Measurements from ENCODE around the gene NR1D1.
"Not testable (repeated sequence)": the region's sequence is repeated elsewhere in the genome, so short reads cannot be mapped to it uniquely, and the experiment has no call there.

DNA sequence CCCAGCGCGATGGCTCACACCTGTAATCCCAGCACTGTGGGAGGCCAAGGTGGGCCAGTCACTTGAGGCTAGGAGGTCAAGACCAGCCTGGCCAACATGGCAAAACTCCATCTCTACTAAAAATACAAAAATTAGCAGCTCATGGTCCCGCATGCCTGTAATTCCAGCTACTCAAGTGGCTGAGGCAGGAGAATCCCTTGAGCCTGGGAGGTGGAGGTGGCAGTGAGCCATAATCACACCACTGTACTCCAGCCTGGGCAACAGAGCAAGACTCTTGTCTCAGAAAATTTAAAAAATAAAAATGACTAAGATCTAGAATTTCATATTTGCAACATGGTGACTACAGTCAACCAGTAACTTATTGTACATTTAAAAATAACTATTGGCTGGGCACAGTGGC is 42.8 kb upstream of the NR1D1 start:
- TF ChIP-seq, protein P1, sequence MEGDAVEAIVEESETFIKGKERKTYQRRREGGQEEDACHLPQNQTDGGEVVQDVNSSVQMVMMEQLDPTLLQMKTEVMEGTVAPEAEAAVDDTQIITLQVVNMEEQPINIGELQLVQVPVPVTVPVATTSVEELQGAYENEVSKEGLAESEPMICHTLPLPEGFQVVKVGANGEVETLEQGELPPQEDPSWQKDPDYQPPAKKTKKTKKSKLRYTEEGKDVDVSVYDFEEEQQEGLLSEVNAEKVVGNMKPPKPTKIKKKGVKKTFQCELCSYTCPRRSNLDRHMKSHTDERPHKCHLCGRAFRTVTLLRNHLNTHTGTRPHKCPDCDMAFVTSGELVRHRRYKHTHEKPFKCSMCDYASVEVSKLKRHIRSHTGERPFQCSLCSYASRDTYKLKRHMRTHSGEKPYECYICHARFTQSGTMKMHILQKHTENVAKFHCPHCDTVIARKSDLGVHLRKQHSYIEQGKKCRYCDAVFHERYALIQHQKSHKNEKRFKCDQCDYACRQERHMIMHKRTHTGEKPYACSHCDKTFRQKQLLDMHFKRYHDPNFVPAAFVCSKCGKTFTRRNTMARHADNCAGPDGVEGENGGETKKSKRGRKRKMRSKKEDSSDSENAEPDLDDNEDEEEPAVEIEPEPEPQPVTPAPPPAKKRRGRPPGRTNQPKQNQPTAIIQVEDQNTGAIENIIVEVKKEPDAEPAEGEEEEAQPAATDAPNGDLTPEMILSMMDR (optimal IDR thresholded peaks at IDR 0.05 in 1 of 3, IDR thresholded peaks at IDR 0.05 in 1 of 3, conservative IDR thresholded peaks at IDR 0.05 in 1 of 3; ENCODE audit: extremely low read depth in 1 of 3, insufficient read depth in 2 of 3, low read length in 3 of 3), result not testable (repeated sequence)
- TF ChIP-seq EZH2 (IDR thresholded peaks at IDR 0.05; ENCODE audit: low read length), result not testable (repeated sequence)
